Omental fat pad (tissue), 4 donors: ENCODE data around the gene ALG14. TPM values are rescaled to one million over a fixed set of nuclear protein-coding genes. Genes with fewer than 3 reads are reported as not detected.
"Not testable (repeated sequence)": the region's sequence is repeated elsewhere in the genome, so short reads cannot be mapped to it uniquely, and the experiment has no call there.

Experiments used
- ATAC-seq: fragments of 150-250 bp; one replicate; pipeline ENCODE4 v1.9.1; 2016; ENCODE audit warnings: mild to moderate bottlenecking, moderate library complexity; ENCODE audit not compliant: low FRiP score
- DNase-seq: peaks from one replicate; pipeline ENCODE4 v3.0.0-alpha.2; 2019; ENCODE audit warnings: low spot score
- CTCF ChIP-seq, 3 donors: fragments of 450-650 bp; IDR thresholded peaks; one replicate each; pipeline ENCODE4 v1.5.1; 2016 to 2017; ENCODE audit warnings: antibody characterized with exemption in 3 of 3, mild to moderate bottlenecking in 3 of 3, moderate library complexity in 2 of 3
- total RNA-seq, 4 donors: library from RNA; depleted of rRNA; stranded (reverse); fragments of >200 nt; gene quantifications; one replicate each; pipeline ENCODE4 v1.1.0, GENCODE V29; 2016

Gene ALG14
- total RNA-seq, 4 donors from 2014 or later = 0.79 to 2.8 (median 1.4) TPM

GRCh38 chr1:95096218-95096841, 23.6 kb upstream of the ALG14 start:
- no peak for TF ChIP-seq CTCF (IDR thresholded peaks at IDR 0.05)
- ATAC-seq (peak; percentile 70), DNase-seq (no peak)

- DNase-seq (no peak), ATAC-seq (no peak)
- TF ChIP-seq CTCF (IDR thresholded peaks at IDR 0.05) = no peak
These were observed 23.1 kb upstream of the ALG14 start for GRCh38 chr1:95095833-95096217.

GRCh38 chr1:95094923-95095322, 22.2 kb upstream of the ALG14 start:
- ATAC-seq (no peak), DNase-seq (no peak)
- TF ChIP-seq CTCF (IDR thresholded peaks at IDR 0.05) = no peak

- TF ChIP-seq CTCF (IDR thresholded peaks at IDR 0.05) = no peak
- ATAC-seq (no peak), DNase-seq (no peak)
These were observed 20.5 kb upstream of the ALG14 start for GRCh38 chr1:95093296-95093695.

- not testable (repeated sequence) for ATAC-seq, DNase-seq
These were observed 20.1 kb upstream of the ALG14 start for GRCh38 chr1:95092891-95093290.

- not testable (repeated sequence) for DNase-seq, ATAC-seq
These were observed 18.5 kb upstream of the ALG14 start for GRCh38 chr1:95091290-95091689.

- ATAC-seq = no peak
- TF ChIP-seq CTCF (IDR thresholded peaks at IDR 0.05) = no peak
These were observed 17.0 kb upstream of the ALG14 start for GRCh38 chr1:95089650-95090287.

GRCh38 chr1:95088303-95088702, 15.6 kb upstream of the ALG14 start:
- no peak for TF ChIP-seq CTCF (IDR thresholded peaks at IDR 0.05)
- DNase-seq = no peak
- ATAC-seq = no peak

More at GRCh38 chr1:95089650-95090287, 17.0 kb upstream of the ALG14 start:
- DNase-seq = no peak
